Activated CD4-positive, alpha-beta T cell treated with anti-CD3 and anti-CD28 coated beads, Interleukin-2, amount 50 U/mL, for 16 hours (primary cell): ENCODE results near the gene CEP131.
"Not testable (repeated sequence)": the region's sequence is repeated elsewhere in the genome, so short reads cannot be mapped to it uniquely, and the experiment has no call there.

Source experiments
- DNase-seq: peaks from one replicate; pipeline ENCODE4 v3.0.0-alpha.2; 2020

The CEP131 gene

DNA sequence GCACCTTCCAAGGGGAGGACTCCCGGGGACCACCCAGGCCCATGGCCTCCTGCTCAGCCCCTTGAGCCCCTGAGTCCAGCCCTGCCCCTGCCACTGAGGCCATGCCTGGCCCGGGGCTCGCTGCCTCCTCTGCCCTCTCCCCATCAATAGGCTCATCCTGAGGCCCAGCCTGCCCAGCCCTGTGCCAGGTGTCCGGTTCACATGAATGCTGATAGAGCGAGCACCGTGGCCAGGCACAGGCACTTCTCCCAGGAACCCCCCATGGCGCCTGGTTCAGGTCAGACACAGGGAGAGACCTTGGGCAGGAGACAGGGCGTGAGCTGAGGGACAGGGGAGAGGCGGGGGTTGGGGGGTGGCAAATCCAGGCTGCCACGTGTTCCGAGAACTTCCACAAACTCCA is 60.3 kb downstream of the CEP131 start:
- DNase-seq, result no peak

DNA sequence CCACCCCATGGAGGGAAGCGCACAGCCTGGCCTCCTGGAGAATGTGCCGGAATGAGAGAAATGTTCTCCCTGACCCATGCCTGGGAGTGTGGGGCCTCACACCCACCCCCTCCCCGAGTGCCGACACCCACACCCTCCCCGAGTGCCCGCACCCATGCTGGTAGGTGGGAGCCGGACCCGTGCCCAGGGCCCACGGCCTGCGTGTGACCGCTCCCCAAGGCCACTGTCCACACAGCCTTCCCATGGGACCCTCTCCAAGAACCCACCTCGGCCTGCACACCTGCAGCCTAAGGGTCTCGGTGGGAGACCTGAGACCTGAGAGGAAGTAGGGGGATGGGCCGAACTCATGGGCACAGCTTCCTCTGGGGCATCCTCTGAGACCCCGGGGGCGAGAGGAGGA is 60.8 kb downstream of the CEP131 start:
- DNase-seq, result no peak

DNA sequence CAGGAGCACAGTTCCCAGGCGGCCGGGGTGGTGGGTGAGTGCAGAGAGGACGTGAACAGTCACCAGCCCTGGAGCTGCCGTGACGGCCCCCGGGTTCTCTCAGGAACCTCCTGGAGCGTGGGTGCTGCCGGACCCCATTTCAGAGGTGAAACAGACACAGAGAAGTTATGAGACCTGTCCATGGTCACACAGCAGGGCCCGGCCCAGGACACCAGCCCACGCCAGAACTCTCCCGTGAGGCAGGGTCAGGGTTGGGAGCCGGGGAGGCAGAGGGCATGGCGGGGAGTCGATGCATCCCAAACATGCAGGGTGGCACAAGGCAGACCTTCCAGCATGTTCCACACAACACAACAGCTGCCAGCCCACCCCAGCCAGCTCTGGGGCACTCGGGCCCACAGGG is 61.2 kb downstream of the CEP131 start:
- DNase-seq, result no peak

DNA sequence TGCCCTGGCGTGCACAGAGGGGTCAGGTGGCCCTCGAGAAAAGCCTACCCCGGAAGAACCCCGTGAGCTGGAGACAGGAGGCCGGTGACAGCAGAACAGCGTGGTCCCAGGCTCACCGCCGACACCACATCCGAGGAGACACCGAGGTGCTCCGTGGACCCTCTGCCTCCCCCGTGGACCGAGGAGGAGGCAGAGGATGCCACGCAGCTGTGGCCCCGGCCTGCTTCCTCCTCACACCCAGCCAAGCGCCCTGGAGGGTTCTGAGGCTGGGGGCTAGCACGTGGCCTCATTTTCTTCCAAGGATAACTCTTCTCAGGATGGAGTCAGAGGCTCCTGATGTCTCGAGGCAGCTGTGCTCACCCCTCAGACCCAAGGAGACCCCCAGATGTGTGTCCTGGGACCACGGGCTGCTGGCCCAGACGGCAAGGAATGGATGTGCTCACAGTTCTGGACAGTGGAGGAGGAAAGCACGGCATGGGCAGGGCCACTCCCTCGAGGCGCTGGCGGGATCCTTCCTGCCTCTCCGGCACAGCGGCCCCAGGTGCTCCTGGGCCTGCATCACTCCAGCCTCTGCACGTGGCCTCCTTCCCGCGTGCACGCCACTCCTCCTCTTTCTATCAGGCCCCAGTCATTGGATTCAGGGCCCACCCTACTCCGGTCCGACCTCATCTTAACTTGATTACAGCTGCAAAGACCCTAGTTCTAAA is 61.9 kb downstream of the CEP131 start:
- no peak for DNase-seq

DNA sequence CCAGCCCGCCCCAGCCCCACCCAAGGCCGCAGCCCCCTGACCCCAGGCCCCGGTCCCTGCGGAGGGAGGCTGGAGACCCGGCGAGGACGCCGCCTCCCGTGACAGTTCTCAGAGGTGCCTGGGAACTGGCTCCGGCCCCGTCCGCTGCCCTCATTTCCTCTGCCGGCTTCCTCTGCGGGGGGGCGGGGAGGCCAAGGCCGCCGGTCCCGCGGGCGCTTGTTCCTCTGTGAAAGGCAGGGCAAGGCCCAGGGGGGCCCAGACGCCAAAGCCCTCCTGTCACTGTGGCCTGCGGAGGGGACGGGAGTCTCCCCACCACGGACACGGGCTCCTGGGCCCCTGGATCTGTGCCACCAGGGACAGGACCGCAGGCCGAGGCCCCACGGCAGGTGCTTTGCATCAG is 62.5 kb downstream of the CEP131 start:
- no peak for DNase-seq

DNA sequence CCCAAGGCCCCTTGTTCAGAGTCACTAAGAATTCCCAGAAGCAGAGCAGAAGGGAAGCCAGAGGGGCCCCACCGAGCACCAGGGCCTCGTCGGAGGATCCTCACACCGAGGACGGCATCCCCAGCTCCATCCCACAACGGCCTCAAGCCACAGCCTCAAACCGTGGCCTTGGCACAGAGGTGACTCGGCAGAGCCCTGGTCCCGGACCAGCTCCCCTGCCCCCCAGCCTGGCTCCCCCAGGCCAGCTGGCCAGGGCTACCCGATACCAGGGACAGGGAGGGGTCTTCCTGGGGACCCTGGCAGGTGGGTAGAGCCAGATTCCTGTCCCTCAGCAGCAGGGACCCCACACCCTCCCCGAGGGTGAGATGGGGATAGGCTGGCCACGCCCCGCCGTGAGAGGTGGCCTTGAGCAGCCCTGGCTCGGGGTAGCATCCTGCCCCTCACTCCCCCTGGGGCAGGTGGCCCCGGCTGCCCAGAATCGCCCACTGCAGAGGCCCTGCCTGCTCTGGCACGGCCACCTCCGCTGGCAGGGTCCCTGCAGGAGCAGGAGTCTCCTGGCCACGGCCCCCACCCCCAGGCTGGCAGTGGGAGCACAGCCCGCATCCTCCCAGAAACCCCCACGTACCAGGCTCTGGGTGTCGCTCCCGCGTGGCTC is 63.0 kb downstream of the CEP131 start:
- no peak for DNase-seq

DNA sequence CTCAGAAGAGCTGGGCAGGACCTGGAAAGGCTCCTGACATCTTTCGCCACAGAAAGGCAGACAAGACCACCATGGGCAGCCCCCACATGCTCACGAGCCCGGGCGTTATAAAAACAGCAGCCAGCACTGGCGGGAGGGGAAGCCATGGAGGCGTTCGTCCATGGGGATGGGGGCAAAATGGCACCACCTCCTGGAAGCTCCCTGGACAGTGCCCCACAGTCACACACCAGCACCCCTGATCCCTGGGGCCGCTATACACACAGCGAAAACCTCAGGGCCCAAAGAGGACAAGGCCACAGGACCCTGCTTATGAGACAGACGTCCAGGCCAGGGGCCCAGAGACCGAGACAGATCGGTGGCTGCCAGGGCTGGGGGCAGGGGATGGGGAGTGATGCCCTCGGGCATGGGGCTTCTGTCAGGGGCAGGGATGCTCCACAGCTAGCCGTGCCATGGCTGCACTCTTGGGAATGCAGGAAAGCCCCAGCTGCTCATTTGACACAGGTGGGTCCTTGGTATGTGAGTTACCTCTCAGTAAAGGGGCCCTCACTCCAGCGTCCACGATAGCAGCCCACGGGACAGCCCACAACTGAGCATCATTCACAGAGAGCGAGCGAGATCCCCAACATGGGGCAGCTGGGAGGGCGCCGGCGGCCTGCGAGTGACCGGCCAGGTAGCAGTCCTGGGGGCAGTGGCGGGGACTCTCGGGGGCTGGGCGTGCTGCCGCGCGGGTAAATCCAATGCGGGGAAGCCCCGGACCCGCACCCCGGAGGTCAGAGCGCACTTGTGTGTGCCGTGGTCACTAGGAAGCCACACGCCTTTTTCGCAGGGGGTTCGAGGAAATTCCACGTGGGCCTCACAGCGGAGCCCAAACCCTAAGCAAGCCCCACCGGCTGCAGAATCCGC is 63.8 kb downstream of the CEP131 start:
- no peak for DNase-seq

DNA sequence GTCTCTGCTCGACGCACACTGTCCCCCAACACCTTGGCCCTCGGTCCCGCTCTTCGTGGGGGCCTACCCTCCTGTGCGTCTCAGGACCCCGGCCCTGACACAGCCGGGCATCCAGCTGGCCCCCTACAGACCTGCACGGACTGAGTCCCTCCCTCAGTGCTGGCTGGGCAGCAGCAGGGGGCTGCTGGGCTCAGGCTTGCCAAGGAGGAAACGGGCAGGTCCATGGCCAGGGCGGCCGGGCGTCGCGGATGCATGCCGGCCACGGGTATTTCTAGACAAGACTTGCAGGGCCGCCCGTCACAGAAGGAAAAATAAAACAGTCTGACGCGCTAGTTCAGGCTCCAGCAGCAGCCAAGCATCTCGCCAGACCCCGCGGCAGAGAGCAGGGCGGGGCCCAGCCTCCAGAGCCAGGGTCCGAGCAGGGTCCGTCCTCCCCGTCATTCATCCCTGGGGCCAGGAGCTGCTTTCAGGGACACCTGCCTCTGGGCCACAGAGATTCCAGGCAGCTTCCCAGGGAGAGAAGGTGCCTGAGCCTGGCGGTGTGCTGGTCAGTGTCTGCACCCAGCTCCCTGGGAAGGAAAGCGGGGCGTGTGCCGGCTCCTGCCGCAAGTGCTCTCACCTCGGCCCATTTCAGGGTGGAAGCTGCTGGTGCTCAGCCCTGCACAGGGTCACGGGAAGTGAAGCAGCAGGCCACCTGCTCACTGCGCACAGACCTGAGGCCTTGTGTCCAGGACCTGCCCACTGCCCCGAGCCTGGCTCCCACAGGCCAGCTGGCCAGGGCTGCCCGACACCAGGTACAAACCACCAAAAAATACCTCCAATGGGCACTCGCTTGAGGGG is 64.7 kb downstream of the CEP131 start:
- no peak for DNase-seq

DNA sequence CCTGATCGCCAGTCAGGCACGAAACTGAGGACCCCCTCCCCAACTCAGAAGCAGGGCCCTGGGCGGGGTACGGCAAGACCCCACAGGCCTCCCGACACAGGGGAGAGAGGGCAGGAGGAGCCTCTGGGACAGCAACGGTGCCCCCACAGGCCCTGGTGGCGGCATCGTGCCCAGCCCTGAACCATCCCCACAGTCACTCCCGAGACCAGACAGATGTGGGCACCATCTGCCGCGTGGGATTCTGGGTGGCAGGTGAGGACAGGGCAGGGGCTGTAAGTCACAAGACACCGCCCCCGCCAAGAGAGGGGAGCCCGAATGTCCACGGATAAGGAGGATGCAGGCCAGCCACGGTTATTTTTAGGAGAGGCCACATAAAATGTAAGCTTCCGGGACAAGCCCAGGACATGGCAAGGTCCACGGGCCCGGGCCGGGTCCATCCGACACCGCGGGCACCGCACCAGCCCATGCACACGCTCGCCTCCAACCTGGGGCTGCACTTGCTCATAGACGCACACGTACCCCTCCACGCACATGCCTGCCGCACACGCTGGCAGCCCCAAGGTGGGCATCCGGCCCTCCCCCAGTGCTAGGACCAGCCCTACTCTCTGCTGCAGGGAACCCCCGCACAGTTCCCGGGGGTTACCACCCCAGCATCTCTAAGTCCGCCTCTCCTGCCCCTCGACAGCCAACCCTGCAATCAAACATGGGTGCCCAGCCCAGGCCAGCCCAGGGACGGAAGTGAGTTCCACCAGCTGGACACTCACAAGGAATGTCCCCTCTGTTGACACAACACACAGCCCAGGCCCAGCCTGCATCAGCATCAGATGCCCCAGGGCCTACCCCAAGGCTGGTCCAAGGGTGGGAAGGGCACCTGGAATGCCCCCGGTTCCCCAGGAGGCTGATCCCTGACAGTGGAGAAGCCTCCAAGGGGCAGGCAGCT is 65.6 kb downstream of the CEP131 start:
- DNase-seq, result no peak

DNA sequence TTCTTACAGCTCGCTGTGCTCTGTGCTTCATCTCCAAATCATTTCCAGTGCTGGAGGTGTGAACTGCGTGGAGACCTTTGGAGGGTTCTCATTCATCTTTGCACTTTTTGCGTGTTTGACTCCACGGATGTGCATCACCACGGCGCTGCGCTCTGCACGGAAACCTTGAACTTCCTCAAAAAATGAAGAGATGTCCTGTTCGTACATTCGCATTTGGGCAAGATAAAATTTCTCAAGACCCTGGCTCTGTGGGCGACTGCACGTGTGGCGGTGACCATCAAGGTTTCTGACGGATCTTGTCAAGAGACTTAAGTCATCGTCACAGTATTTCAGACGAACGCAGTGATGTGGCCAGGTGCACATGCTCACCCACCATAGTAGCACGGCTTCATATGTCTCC is 67.8 kb downstream of the CEP131 start:
- no peak for DNase-seq

DNA sequence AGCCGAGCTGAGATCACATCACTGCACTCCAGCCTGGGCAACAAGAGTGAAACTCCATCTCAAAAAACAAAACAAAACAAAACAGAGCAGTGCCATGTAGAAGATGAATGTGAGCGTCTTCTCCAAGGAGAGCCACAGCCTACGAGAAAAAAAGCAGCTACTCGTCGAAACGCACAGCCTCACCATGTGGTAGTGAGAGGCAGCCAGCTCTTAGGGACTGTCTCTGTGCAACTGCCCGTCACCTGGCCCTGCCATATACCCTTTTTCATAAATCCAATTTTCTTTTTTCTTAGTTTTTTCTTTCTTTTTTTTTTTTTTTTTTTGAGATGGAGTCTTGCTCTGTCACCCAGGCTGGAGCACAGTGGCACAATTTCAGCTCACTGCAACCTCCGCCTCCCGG is 68.7 kb downstream of the CEP131 start:
- not testable (repeated sequence) for DNase-seq

DNA sequence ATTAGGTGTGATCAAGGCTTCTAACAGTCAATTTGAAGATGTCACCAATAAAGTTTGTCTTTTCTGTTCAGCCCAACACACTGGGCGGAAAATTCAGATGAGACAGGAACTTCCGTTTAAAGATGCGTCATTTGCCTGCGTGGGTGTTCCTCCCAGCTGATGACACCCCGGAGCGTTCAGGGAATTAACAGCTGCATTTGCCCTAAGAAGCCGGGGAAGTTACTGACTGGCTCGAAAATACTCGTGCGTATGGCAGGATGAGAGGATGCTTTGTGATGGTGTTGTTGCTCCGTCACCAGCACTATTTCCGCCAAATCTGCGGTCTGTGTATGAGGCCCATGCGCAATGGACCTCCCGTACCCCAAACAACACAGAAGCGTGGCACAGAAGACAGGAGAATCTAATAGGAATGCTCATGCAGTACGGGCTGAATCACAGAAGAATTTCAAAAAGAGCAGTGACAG is 69.4 kb downstream of the CEP131 start:
- DNase-seq, result no peak

DNA sequence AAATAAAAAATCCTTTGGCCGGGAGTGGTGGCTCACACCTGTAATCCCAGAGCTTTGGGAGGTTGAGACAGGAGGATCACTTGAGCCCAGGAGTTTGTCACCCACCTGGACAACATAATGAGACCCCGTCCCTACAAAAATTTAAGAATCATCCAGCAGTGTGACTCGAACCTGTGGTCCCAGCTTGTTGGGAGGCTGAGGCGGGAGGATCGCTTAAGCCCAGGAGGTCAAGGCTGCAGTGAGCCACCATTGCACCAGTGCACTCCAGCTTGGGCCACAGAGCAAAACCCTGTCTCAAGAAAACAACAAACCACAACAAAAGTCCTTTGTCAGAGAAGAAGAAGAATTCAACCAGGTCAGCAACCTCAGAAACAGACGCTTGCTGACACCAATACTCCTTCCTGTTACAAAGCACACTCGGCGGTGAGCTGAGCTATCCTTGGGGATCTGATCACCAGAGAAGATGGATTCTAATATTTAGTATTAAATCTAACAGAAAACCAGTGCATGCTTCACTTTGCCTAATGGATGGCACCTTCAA is 70.4 kb downstream of the CEP131 start:
- DNase-seq, result no peak

DNA sequence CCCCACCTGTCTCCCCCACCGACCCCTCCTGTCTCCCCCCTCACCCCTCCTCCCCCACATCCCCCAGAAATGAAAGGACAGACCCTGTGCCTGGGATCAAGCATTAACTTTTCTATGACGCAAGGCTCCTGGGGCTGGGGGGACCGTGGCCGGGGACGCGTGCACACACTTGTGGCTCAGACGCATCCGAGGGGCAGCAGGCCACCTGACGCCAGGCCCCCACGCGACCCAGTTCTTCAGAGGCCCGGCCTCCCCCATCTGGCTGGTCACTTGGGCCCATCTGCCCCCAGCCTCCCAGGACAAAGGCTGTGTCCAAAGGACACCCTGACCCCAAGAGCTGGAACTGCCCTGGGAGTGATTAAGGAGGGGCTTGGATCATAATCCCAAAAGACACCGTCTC is 71.5 kb downstream of the CEP131 start:
- DNase-seq, result no peak

DNA sequence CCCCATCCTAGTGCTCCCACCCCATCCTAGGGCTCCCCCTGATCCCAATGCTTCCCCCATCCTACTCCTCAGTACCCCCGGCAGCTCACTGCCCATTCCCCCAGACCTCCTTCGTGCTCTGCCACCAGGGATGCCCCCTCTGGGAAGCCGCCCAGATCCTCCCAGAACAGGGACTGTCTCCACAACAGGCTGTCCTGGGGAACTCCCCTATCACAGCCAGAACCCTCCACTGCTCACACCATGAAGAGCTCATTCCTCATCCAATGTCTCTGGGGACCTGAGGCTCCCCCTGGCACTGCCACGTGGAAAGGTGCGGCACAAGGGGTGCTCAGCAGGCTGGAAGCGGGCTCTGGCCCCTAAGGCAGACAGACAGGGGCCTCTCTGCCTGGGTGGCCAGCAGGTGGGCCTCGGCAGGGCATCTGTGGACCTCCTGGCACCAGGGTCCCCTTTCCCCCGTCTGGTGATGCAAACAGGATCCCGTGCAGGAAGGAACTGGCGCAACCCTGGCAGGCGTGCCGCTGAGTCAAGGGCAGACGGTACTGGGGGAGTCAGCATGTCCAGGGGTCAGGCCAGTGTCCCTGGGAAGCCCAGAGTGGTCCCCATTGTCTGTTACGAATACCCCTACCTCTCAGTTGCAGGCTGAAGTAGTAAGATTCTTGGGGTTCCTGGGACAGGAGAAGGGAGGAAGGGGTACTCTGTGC is 72.2 kb downstream of the CEP131 start:
- no peak for DNase-seq

DNA sequence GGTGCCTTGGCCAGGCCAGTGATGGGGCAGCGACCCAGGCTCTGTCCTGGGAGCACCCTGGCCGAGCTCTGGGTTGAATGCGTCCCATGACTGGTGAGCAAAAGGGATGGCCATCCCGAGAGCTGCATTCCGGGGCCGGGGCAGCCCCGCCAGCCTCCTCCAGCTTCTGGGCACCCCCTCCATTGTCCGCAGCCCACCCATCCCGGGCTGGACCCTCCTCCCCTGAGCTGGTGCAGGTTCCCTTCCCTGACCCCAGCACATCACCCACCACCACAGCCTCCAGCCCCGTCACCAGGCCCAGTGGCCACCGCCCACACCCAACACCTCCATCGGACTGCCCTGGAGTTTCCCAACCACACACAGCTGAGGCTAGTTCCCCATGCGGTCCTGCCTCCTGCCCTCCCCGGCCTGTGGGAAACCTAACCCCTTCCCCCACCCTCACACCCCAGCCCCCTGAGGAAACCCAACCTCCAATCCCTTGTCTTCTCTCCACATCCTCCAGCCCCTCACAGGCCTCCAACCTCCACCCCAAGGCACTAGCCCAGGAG is 73.7 kb downstream of the CEP131 start:
- DNase-seq, result no peak

DNA sequence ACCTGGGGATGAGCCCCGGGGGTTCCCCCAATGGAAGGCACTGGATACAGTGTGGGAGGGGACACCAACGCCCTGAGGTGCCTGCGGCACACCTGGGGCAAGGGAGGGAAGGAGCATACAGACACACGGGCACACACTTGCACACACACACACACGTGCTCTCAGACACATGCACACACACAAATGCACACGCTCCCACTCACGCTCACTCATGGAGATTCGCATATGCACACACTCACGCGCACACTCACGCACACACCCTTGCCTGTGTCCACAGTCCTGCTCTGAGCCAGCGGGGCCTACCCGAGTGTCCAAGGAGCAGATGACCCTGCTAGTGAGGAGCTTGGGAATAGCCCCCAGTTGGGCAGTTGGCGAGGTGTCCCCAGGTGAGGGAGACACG is 74.2 kb downstream of the CEP131 start:
- DNase-seq, result no peak

DNA sequence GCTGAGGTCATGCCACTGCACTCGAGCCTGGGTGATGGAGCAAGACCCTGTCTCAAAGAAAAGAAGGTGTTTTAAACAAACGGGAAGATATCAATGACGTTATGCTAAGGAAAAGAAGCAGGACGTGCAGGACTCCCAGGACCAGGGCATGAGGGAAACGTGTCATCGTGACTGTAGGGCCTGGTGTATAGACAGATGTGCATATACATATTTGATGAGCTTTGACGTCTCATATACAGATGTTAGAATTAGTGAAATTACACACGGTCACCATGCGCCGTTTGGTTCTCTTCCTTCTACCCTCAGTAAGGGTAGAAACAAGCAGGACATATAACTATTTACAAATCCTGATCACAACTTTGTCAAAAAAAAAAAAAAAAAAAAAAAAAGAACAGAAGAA is 75.1 kb downstream of the CEP131 start:
- DNase-seq, result no peak

DNA sequence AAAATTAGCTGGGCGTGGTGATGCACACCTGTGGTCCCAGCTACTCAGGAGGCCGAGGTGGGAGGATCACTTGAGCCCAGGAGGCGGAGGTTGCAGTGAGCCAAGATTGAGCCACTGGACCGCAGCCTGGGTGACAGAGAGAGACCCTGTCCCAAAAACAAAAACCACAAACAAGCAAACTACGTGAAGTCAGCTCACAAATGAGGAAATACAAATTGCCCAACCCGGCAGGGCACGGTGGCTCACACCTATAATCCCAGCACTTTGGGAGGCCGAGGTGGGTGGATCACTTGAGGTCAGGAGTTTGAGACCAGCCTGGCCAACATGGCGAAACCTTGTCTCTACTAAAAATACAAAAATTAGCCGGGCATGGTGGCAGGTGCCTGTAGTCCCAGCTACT is 76.6 kb downstream of the CEP131 start:
- not testable (repeated sequence) for DNase-seq

DNA sequence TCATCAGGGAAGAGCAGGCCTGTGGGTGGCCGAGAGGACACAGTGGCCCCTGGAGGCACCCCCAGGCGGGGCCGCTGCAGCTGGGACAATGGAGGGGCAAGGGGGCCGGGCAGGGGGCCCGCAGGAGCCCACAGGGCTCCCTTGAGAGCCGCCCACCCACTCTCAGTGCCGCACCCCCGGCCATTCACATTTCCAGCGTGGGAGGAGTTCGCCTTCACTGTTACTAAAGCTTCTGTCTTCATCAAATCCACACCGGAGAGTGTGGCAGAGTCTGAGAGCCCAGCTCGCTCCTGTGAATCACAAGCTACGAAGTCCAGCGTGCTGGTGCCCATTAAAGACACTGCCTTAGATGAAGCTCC is 78.4 kb downstream of the CEP131 start:
- DNase-seq, result no peak
